IMR-90 (cell line): Measurements from ENCODE around the gene ADM5. TPM values are rescaled to one million over a fixed set of nuclear protein-coding genes. Genes with fewer than 3 reads are reported as not detected.

Experiments
- ATAC-seq: fragments of 200-7000 bp; cut with Tn5 transposase; 2 replicates; pipeline ENCODE4 v1.9.1; 2020; ENCODE audit warnings: low read depth, mild to moderate bottlenecking, moderate library complexity
- BruUV-seq: library from RNA; stranded (reverse); fragments of 400-500 nt; replicated peaks from 2 replicates; lab custom pipeline; 2021; lab: Mats Ljungman, UMichigan
- CTCF ChIA-PET: fragments of 300-600 bp; formaldehyde crosslinking; extraction: SDS; loops from one replicate; lab custom pipeline; 2021; ENCODE audit warnings: antibody characterized with exemption; lab: Yijun Ruan, JAX
- POLR2A ChIA-PET: fragments of 300-600 bp; sonication (Branson Sonifier 250); formaldehyde crosslinking; loops from one replicate; lab custom pipeline; 2022; ENCODE audit warnings: antibody characterized with exemption; ENCODE audit not compliant: unreplicated experiment; lab: Charles Lee
- DNase-seq: peaks from one replicate; pipeline ENCODE4 v3.0.0; 2013
- H2AFZ ChIP-seq: replicated peaks from 2 replicates; pipeline ENCODE3; 2013; ENCODE audit warnings: low read length, mild to moderate bottlenecking; ENCODE audit not compliant: poor library complexity
- H2AK5ac ChIP-seq: 2 replicates; pipeline ENCODE4 v1.6.1; 2013; ENCODE audit warnings: low read depth, low read length, inconsistent platforms
- H2AK9ac ChIP-seq: replicated peaks from 2 replicates; pipeline ENCODE3; 2013; ENCODE audit warnings: mild to moderate bottlenecking, low read depth, low read length, moderate library complexity; ENCODE audit not compliant: poor library complexity
- H2BK120ac ChIP-seq: 2 replicates; pipeline ENCODE4 v1.6.1; 2013; ENCODE audit warnings: low read depth, low read length, inconsistent platforms
- H2BK15ac ChIP-seq: 3 replicates; pipeline ENCODE4 v1.6.1; 2013; ENCODE audit warnings: low read depth, low read length, inconsistent platforms
- H2BK20ac ChIP-seq: 2 replicates; pipeline ENCODE4 v1.6.1; 2013; ENCODE audit warnings: low read depth, mild to moderate bottlenecking, inconsistent platforms, low read length, moderate library complexity
- H2BK5ac ChIP-seq: 2 replicates; pipeline ENCODE4 v1.6.1; 2013; ENCODE audit warnings: mild to moderate bottlenecking, low read depth, low read length, inconsistent platforms; ENCODE audit not compliant: poor library complexity, severe bottlenecking
- H3K14ac ChIP-seq: replicated peaks from 2 replicates; pipeline ENCODE4 v1.6.1; 2013; ENCODE audit warnings: low read depth, low read length, inconsistent platforms
- H3K18ac ChIP-seq: 2 replicates; pipeline ENCODE4 v1.6.1; 2013; ENCODE audit warnings: low read depth, low read length, control low read depth
- H3K23ac ChIP-seq: 2 replicates; pipeline ENCODE4 v1.6.1; 2013; ENCODE audit warnings: low read depth, low read length, inconsistent platforms
- H3K27ac ChIP-seq: 2 replicates; pipeline ENCODE4 v1.5.1; 2013; ENCODE audit warnings: mild to moderate bottlenecking, control low read depth, low read length; ENCODE audit not compliant: insufficient read depth
- H3K27me3 ChIP-seq: 2 replicates; pipeline ENCODE4 v1.6.1; 2013; ENCODE audit warnings: low read length; ENCODE audit not compliant: control insufficient read depth, insufficient read depth
- H3K36me3 ChIP-seq: 2 replicates; pipeline ENCODE4 v1.6.1; 2013; ENCODE audit warnings: low read length, mixed read lengths; ENCODE audit not compliant: control insufficient read depth, insufficient read depth
- H3K4ac ChIP-seq: 2 replicates; pipeline ENCODE4 v1.6.1; 2013; ENCODE audit warnings: low read depth, low read length, inconsistent platforms
- H3K4me1 ChIP-seq: 2 replicates; pipeline ENCODE4 v1.6.1; 2013; ENCODE audit warnings: low read length, mixed read lengths; ENCODE audit not compliant: control insufficient read depth, insufficient read depth
- H3K4me2 ChIP-seq: 2 replicates; pipeline ENCODE4 v1.6.1; 2013; ENCODE audit warnings: low read depth, mild to moderate bottlenecking, control low read depth, low read length, moderate library complexity
- H3K4me3 ChIP-seq: 2 replicates; pipeline ENCODE4 v1.5.1; 2013; ENCODE audit warnings: low read depth, mild to moderate bottlenecking, control low read depth, low read length, moderate library complexity; ENCODE audit not compliant: insufficient read depth
- H3K56ac ChIP-seq: 2 replicates; pipeline ENCODE4 v1.6.1; 2013; ENCODE audit warnings: low read length, inconsistent platforms; ENCODE audit not compliant: insufficient read depth; ENCODE audit errors: extremely low read depth
- H3K79me1 ChIP-seq, 2 experiments: 2 replicates each; pipeline ENCODE4 v1.6.1; 2013; ENCODE audit warnings: low read length in 2 of 2, inconsistent platforms in 1 of 2, low read depth in 1 of 2
- H3K9ac ChIP-seq: 2 replicates; pipeline ENCODE4 v1.6.1; 2013; ENCODE audit warnings: low read depth, low read length, control low read depth
- H3K9me1 ChIP-seq: 2 replicates; pipeline ENCODE4 v1.6.1; 2013; ENCODE audit warnings: low read length, inconsistent platforms; ENCODE audit not compliant: insufficient read depth
- H3K9me3 ChIP-seq: 2 replicates; pipeline ENCODE4 v1.6.1; 2013; ENCODE audit warnings: low read length; ENCODE audit not compliant: control insufficient read depth, insufficient read depth
- H4K20me1 ChIP-seq: 2 replicates; pipeline ENCODE4 v1.6.1; 2013; ENCODE audit warnings: low read length, inconsistent platforms; ENCODE audit not compliant: insufficient read depth
- H4K5ac ChIP-seq: 2 replicates; pipeline ENCODE4 v1.6.1; 2013; ENCODE audit warnings: mild to moderate bottlenecking, low read depth, low read length, control low read depth
- H4K8ac ChIP-seq, 2 experiments: 2 replicates each; pipeline ENCODE4 v1.6.1; 2013; ENCODE audit warnings: low read depth in 2 of 2, low read length in 2 of 2, control low read depth in 1 of 2, inconsistent platforms in 1 of 2
- H4K91ac ChIP-seq: 2 replicates; pipeline ENCODE4 v1.6.1; 2013; ENCODE audit warnings: low read depth, low read length, inconsistent platforms; ENCODE audit not compliant: insufficient read depth
- BHLHE40 ChIP-seq: fragments of 150-350 bp; IDR thresholded peaks from 2 replicates; pipeline ENCODE4 v1.6.1; 2016; ENCODE audit warnings: mild to moderate bottlenecking, low read depth, low read length
- CEBPB ChIP-seq: IDR thresholded peaks from 2 replicates; pipeline ENCODE4 v1.6.1; 2012; ENCODE audit warnings: low read depth, low read length, improper control_type of control experiment
- CHD1 ChIP-seq: IDR thresholded peaks from 2 replicates; pipeline ENCODE4 v1.6.1; 2012; ENCODE audit warnings: low read depth, low read length, improper control_type of control experiment
- CTCF ChIP-seq: conservative IDR thresholded peaks from 2 replicates; pipeline ENCODE4 v1.5.1; 2012; ENCODE audit warnings: mild to moderate bottlenecking, low read depth, low read length, improper control_type of control experiment
- ELK1 ChIP-seq: fragments of 150-350 bp; IDR thresholded peaks from 2 replicates; pipeline ENCODE4 v1.6.1; 2016; ENCODE audit warnings: low read depth, mild to moderate bottlenecking, low read length, moderate library complexity, borderline replicate concordance
- FOS ChIP-seq: fragments of 150-350 bp; IDR thresholded peaks from 2 replicates; pipeline ENCODE4 v1.6.1; 2016; ENCODE audit warnings: low read depth, low read length
- MAFK ChIP-seq: IDR thresholded peaks from 2 replicates; pipeline ENCODE4 v1.6.1; 2012; ENCODE audit warnings: low read depth, low read length, improper control_type of control experiment
- MAZ ChIP-seq: IDR thresholded peaks from 2 replicates; pipeline ENCODE4 v1.6.1; 2012; ENCODE audit warnings: low read depth, mild to moderate bottlenecking, low read length, improper control_type of control experiment, moderate library complexity, borderline replicate concordance
- MXI1 ChIP-seq: IDR thresholded peaks from 2 replicates; pipeline ENCODE4 v1.6.1; 2012; ENCODE audit warnings: low read depth, mild to moderate bottlenecking, low read length, moderate library complexity, borderline replicate concordance
- NFE2L2 ChIP-seq: fragments of 150-350 bp; IDR thresholded peaks from 2 replicates; pipeline ENCODE4 v1.6.1; 2016; ENCODE audit warnings: low read depth, mild to moderate bottlenecking, low read length
- POLR2A ChIP-seq: IDR thresholded peaks from 2 replicates; pipeline ENCODE4 v1.6.1; 2012; ENCODE audit warnings: mild to moderate bottlenecking, low read depth, low read length
- RCOR1 ChIP-seq: IDR thresholded peaks from 2 replicates; pipeline ENCODE4 v1.6.1; 2012; ENCODE audit warnings: mild to moderate bottlenecking, low read length, improper control_type of control experiment; ENCODE audit not compliant: insufficient replicate concordance
- RFX5 ChIP-seq: IDR thresholded peaks from 2 replicates; pipeline ENCODE4 v1.8.0; 2012; ENCODE audit warnings: low read depth, mild to moderate bottlenecking, low read length, moderate library complexity
- SMC3 ChIP-seq: fragments of 150-350 bp; IDR thresholded peaks from 2 replicates; pipeline ENCODE4 v1.6.1; 2016; ENCODE audit warnings: low read depth, mild to moderate bottlenecking, antibody characterized with exemption, low read length, moderate library complexity
- USF2 ChIP-seq: fragments of 150-350 bp; IDR thresholded peaks from 2 replicates; pipeline ENCODE4 v1.6.1; 2017; ENCODE audit warnings: mild to moderate bottlenecking, antibody characterized with exemption, low read length, low read depth
- WGBS, 2 experiments: methylation state at CpG; one replicate each; pipeline versions ENCODE4 v1.1.5 to v1.1.7; 2013; ENCODE audit warnings: missing lambda C conversion rate in 2 of 2; ENCODE audit not compliant: insufficient read length in 1 of 2; ENCODE audit errors: extremely low coverage in 2 of 2; 5-methylcytosine and 5-hydroxymethylcytosine counted together
- dilution Hi-C: fragments of 300-500 bp; cut with HindIII; formaldehyde crosslinking; loops from one replicate; pipeline ENCODE4 v1.14.3; 2018; ENCODE audit warnings: low sequenced_read_pairs; ENCODE audit not compliant: unreplicated experiment
- in situ Hi-C: fragments of 300-500 bp; cut with MboI; formaldehyde crosslinking; loops from 3 replicates; pipeline ENCODE4 v1.14.3; 2019; ENCODE audit warnings: low sequenced_read_pairs, inconsistent platforms, mixed read lengths
- intact Hi-C: fragments of 100-400 bp; cut with micrococcal nuclease; formaldehyde crosslinking; loops from 2 replicates; pipeline ENCODE4 v1.10.0; 2022
- polyA plus RNA-seq, 3 experiments: library from polyadenylated mRNA; depleted of rRNA; stranded (reverse); fragments of >200 nt; gene quantifications; 2 replicates each; pipeline ENCODE4 v1.2.3, GENCODE V29; 2012; ENCODE audit warnings: low replicate concordance in 1 of 3
- total RNA-seq: library from RNA; depleted of rRNA; stranded (reverse); fragments of >200 nt; gene quantifications from 2 replicates; pipeline ENCODE4 v1.2.3, GENCODE V29; 2012

The ADM5 gene
- total and polyA plus RNA-seq, 2 of the 4 experiments (the other 2 are of a cell fraction), result 0.18 to 0.99 TPM

GRCh38 chr19:49651029-49651819 is 38.2 kb upstream of the ADM5 start:
- no peak for TF ChIP-seq USF2
- TF ChIP-seq CEBPB, result no peak
- no peak for TF ChIP-seq SMC3
- no peak for TF ChIP-seq CTCF
- no peak for TF ChIP-seq FOS
- TF ChIP-seq POLR2A, result no peak
- no peak for TF ChIP-seq MXI1
- no peak for TF ChIP-seq MAZ
- TF ChIP-seq RFX5, result no peak
- TF ChIP-seq BHLHE40, result no peak
- TF ChIP-seq CHD1, result no peak
- TF ChIP-seq MAFK, result no peak
- no peak for TF ChIP-seq RCOR1
- no peak for TF ChIP-seq NFE2L2
- TF ChIP-seq ELK1, result no peak
- Histone ChIP-seq H2BK20ac (no peak overlapping the region), H2BK15ac (no peak overlapping the region), H2BK5ac (no peak overlapping the region), H3K79me1 (peaks cover 32 to 64% of the 10 kb centered on the region in 2 experiments), H3K18ac (no peak overlapping the region), H4K8ac (no peak overlapping the region), H3K14ac (no peak overlapping the region), H4K20me1 (peaks cover 35% of the 10 kb centered on the region), H3K4me3 (no peak overlapping the region), H2AK9ac (no peak overlapping the region), H3K4me2 (no peak overlapping the region), H3K56ac (no peak overlapping the region), H3K9me1 (no peaks in the 10 kb centered on the region), H3K23ac (no peak overlapping the region), H3K36me3 (peaks cover 78% of the 10 kb centered on the region), H3K27ac (no peak overlapping the region), H3K9me3 (no peaks in the 10 kb centered on the region), H4K5ac (no peak overlapping the region), H2BK120ac (no peak overlapping the region), H4K91ac (no peak overlapping the region), H3K9ac (no peak overlapping the region), H3K27me3 (no peaks in the 10 kb centered on the region), H3K4me1 (no peaks in the 10 kb centered on the region), H2AFZ (no peak overlapping the region), H3K4ac (no peak overlapping the region), H2AK5ac (no peak overlapping the region)
- WGBS, 2 experiments, result 97% methylated on average over 33 of the region's 72 CpGs; no CpG with 5 or more reads in 1 of the 2 experiments
- in situ Hi-C loops, result no loop called here
- DNase-seq (no peak), ATAC-seq (no peak)
- no TSS peak for BruUV-seq
- intact Hi-C loops, result no loop called here
- dilution Hi-C loops, result no loop called here
- CTCF ChIA-PET, result no interaction called here
- POLR2A ChIA-PET, result no interaction called here
